GM12892 (cell line): ENCODE measurements around the gene IMP4.
"Not testable (repeated sequence)": the region's sequence is repeated elsewhere in the genome, so short reads cannot be mapped to it uniquely, and the experiment has no call there.

Experiments used
- DNase-seq: peaks from one replicate; pipeline ENCODE4 v3.0.0; 2011; ENCODE audit not compliant: insufficient read length
- FAIRE-seq: peaks from 2 replicates; lab custom pipeline; 2011; peaks lifted over from hg19 to GRCh38; lab: Jason Lieb, UNC
- POLR2A ChIP-seq: IDR thresholded peaks from 2 replicates; pipeline ENCODE4 v1.6.1; 2011; ENCODE audit warnings: low read depth, low read length, control low read depth
- POLR2AphosphoS5 ChIP-seq: IDR thresholded peaks from 2 replicates; pipeline ENCODE4 v1.6.1; 2011; ENCODE audit warnings: low read depth, low read length, control low read depth
- TAF1 ChIP-seq: IDR thresholded peaks from 2 replicates; pipeline ENCODE4 v1.6.1; 2011; ENCODE audit warnings: low read depth, mild to moderate bottlenecking, control low read depth, low read length, borderline replicate concordance

Gene IMP4

GRCh38 chr2:130316596-130316995 lies 26.1 kb upstream of the IMP4 start:
- DNase-seq = no peak
- no peak for FAIRE-seq
- no peak for TF ChIP-seq POLR2AphosphoS5
- no peak for TF ChIP-seq POLR2A
- TF ChIP-seq TAF1 = no peak

DNA sequence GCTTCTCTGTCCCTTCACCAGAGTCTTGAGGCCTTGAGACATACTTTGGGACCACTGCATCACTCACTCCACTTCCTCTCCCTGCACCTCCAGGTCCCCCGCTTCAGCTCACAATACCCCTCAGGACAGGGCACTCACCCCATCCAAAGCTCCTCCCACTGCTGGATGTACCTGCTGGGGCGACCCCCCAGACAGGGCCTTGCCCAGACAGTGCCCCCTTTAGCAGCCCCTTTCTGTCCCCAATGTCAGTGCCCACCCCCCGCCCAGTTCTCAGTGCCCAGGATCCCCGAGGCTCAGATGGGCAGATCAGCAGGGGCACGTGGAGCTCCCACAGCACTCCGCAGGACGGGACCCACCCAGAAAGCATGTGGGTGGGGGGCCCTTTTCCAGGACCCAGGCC lies 23.8 kb upstream of the IMP4 start:
- DNase-seq (no peak), FAIRE-seq (no peak)
- no peak for TF ChIP-seq POLR2AphosphoS5
- no peak for TF ChIP-seq TAF1
- no peak for TF ChIP-seq POLR2A

DNA sequence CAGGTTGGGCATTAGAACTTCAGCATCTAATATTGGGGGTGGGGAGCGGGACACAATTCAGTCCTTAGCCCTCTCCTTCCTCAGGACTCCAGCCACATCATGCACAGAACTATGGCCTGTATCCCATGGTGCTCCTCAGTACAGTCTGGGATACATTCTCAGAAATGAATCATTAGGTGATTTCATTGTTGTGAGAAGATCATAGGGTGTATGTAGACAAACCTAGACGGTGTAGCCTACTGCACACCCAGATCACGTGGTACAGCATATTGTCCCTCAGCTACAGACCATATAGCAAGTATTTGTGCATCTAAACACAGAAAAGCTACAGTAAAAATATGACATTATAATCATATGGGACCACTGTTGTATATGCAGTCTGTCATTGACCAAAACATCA lies 23.2 kb upstream of the IMP4 start:
- no peak for TF ChIP-seq POLR2AphosphoS5
- FAIRE-seq (no peak), DNase-seq (no peak)

DNA sequence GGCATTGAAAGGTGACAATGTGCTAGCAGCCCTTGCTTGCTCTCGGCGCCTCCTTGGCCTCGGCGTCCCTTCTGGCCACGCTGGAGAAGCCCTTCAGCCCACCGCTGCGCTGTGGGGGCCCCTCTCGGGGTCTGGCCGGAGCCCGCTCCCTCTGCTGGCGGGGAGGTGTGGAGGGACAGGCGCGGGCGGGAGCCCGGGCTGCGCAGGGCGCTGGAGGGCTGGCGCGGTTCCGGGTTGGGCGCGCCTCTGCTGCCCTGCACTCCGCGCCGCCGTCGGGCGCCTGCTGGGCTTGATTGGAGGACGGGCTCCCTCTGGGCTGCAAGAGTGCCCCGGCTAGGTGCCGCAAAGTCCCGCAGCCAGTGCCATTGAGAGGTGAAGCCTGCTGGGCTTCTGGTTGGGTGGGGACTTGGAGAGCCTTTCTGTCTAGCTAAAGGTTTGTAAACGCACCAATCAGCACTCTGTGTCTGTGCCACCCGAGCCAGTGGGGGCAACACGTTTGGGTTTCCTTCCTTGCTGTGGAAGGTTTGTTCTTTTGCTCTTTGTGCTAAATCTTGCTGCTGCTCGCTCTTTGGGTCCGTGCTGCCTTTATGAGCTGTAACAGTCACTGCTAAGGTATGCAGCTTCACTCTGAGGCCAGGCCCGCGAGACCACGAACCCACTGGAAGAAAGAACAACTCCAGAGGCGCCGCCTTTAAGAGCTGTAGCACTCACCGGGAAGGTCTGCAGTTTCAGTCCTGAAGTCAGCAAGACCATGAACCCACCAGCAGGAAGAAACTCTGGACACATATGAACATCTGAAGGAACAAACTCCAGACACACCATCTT lies 14.8 kb upstream of the IMP4 start:
- DNase-seq (no peak), FAIRE-seq (no peak)
- TF ChIP-seq POLR2A (no peak), TAF1 (no peak), POLR2AphosphoS5 (no peak)

GRCh38 chr2:130328710-130329109 lies 14.0 kb upstream of the IMP4 start:
- TF ChIP-seq TAF1 (no peak), POLR2A (no peak), POLR2AphosphoS5 (no peak)
- no peak for FAIRE-seq
- DNase-seq = no peak

DNA sequence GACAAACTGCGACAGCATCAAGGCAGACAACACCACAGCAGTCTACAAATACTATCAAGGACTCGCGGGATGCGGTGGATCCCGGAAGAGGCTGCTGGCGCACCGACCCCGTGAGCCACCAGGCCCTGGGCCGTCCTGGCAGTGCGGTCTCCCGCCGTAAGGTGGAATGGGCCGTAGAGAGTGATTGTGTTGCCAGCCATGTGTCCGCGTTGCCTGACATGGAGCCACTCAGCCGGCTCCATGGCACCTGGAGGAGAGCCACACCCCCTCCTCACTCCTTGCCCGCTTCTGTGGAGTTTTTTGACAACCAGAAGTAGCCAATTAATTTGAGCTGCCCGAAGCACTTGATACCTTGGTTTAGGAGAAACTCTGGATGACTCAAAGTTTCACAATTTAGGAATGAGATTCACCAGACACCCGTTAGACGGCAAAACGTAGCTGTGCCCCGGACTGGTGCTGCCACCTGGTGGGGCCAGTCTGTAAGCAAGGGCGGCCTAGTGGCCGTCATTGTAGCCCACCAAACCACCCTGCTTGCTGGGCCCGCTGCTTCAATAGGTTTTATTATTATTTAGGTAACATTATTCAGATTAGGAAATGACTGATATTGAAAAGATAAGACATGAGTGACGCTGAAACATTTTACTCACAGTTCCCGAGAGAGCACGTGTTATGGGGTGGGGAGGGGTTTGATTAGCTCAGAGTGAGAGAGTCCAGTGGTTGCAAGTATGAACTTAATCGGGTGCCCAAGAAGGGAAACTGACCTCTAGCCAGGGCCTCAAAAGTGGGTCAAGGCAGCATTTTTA lies 10.2 kb upstream of the IMP4 start:
- DNase-seq (peak; percentile 58), FAIRE-seq (peak; percentile 77)
- TF ChIP-seq TAF1 (no peak), POLR2AphosphoS5 (no peak), POLR2A (no peak)

DNA sequence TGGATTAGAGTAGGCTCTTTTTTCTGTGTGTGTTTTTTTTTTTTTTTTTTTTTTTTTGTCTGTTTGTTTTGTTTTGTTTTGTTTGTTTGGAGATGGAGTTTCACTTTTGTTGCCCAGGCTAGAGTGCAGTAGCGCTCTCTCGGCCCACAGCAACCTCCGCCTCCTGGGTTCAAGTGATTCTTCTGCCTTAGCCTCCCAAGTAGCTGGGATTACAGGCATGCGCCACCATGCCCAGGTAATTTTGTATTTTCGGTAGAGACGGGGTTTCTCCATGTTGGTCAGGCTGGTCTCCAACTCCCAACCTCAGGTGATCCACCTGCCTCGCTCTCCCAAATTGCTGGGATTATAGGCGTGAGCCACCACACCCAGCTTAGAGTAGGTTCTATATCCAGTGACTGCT lies 9.4 kb upstream of the IMP4 start:
- DNase-seq, FAIRE-seq: not testable (repeated sequence)

GRCh38 chr2:130334026-130334425 lies 8.7 kb upstream of the IMP4 start:
- FAIRE-seq (no peak), DNase-seq (no peak)
- TF ChIP-seq TAF1 (no peak), POLR2A (no peak), POLR2AphosphoS5 (no peak)

GRCh38 chr2:130335226-130335625 lies 7.5 kb upstream of the IMP4 start:
- TF ChIP-seq TAF1 (no peak), POLR2A (no peak), POLR2AphosphoS5 (no peak)
- no peak for FAIRE-seq
- DNase-seq = no peak

- TF ChIP-seq TAF1 (no peak), POLR2AphosphoS5 (no peak), POLR2A (no peak)
- FAIRE-seq = no peak
- no peak for DNase-seq
Measured at GRCh38 chr2:130336150-130336876, 6.4 kb upstream of the IMP4 start.

GRCh38 chr2:130336877-130337734 lies 5.6 kb upstream of the IMP4 start:
- DNase-seq (no peak), FAIRE-seq (no peak)

More at GRCh38 chr2:130336877-130337734, 5.6 kb upstream of the IMP4 start:
- TF ChIP-seq POLR2A (no peak), POLR2AphosphoS5 (no peak), TAF1 (no peak)
